Globus pallidus (tissue), 1 donor: Measurements from ENCODE around the gene IGF2BP1.
"Not testable (repeated sequence)": the region's sequence is repeated elsewhere in the genome, so short reads cannot be mapped to it uniquely, and the experiment has no call there.

ENCODE experiments used
- DNase-seq: peaks from one replicate; pipeline ENCODE4 v3.0.0-alpha.2; 2015; ENCODE audit warnings: low spot score

Gene IGF2BP1

DNA sequence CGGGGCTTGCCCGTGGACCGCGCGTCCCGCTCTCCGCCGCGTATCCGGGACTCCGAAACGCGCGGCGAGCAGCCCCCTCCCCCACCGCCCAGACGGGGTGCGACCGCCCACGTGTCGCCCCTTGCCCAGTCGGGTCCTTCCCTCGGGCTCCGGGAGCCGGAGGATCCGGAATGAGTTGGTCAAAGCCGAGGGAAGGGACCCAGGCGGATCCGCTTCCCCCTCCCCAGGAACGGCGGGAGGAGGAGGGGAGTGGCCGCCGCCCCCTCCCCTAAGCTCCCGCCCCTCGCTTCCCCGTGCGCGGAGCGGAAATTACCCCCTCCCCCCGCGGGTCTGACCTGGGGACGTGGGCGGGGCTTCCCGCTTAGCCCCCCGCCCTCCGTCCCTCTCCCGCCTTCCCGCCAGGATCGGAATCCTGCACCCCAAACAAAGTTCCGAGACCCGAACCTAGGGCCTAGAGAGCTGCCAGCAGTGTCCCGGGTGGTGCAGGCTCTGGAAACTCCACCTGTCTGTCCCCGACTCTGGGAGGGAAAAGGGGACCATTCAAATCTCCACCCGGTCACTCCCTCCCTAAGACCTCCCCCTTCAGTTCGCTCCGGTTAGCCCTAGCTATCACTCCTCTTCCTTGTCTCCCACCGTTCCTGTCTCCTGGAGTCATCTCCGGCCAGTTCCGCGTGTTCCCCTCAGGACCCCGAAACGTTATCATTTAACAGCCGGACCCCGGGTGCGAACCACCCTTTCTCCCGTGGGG is 1.0 kb upstream of the IGF2BP1 start:
- no peak for DNase-seq

DNA sequence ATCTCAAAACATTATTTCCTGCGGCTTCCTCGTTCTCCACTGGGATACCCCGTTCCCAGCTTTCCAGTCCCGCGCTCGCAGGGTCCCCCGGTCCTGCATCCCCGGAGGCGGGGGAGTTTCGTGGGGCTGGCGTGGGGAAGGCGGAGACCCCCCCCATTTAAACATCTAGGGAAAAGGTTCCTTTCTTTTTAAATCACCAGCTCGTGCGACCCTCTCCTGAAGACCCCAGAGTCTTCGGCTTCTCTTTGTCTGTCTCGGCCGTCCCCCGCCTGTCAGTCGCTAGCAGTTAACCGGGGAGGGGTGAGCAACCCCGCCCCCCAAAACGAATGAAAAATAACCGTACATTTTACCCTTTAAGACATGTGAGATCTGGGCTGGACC is 473 bp upstream of the IGF2BP1 start:
- DNase-seq = no peak

DNA sequence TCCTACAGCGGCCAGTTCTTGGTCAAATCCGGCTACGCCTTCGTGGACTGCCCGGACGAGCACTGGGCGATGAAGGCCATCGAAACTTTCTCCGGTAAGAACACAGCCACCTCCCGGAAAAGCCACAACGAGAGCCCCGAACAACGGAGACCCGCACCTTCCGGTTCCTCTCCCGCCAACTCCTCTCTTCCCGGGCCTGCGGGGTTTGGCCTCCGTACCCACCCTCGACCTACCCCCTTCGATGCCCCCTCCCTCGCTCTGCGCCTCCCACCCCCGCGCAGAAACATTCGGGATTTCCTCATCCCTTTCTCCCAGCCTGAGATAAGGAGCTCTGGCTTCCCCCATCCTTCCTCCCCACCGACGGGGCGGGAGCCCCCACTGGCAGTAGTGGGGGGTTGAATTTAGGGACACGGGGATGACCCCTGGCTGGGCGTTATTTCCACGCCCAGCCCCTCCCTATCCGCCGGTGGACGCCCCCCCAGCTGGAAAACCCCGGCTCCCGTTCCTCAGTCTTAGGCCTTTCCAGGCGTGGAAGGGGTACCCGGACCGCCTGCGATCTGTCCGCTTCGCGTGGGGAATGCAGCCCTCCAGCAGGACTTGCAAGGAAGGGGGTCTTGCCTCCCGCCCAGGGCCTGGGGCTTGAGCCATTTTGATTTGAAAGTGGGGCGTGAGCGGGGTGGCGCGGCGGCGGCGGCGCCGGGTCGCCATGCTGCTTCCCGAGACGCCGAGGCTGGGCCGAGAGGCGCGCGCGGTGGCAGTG is 822 bp downstream of the IGF2BP1 start:
- DNase-seq = no peak

DNA sequence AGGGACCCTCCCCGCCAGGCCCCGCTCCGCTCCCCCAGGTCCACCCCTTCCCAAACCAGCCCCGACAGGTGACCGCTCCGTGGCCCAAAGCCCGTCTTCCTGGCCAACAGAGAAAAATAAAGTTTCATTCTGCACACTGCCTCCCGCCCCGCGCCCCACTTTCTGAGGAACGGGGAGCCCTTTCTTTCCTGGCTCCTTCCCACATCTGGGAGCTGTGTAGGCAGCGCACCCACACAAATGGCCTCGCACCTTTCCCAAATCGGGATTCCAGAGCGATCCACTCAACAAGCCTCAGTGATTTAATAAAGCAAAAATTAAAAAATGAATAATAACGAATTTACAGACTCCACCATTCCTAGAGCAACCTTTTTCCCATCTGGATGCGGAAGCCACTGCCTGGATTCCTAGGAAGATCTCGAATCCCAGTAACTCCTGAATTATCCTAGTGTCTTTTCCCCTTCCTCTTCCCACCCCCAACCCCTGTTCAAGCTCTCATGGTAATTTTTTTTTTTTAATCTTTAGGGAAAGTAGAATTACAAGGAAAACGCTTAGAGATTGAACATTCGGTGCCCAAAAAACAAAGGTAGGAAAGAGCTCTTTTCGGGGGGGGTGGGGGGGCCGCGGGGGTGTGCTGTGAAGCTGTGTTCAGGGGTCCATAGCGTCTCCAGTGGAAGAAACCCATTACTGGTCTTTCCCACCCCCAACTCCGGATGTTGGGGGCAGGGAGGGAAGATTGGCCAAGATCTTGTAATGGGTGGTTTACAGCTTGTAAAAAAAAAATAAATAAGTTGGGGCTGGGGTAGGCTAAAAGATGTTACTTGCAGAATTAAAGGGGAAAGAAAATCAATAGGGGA is 1.6 kb downstream of the IGF2BP1 start:
- no peak for DNase-seq

DNA sequence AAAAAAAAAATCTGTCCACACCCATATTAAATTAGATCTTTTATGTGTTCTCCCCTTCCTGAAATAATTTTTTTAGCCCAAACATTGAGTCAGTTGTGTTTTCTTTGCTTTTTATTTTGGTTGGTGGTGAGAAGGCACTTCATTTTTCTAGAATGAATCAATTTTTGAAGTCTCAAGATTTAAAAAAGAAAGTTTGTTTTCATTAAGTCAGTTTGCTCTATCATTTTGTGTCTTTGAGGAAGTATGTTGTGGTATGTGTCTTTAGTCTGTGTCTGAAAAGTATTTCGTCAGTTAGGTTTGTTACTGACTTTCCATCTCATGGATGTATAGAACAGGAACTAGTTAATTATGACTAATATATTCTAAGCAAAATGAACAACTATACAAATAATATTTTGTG is 3.8 kb downstream of the IGF2BP1 start:
- no peak for DNase-seq

DNA sequence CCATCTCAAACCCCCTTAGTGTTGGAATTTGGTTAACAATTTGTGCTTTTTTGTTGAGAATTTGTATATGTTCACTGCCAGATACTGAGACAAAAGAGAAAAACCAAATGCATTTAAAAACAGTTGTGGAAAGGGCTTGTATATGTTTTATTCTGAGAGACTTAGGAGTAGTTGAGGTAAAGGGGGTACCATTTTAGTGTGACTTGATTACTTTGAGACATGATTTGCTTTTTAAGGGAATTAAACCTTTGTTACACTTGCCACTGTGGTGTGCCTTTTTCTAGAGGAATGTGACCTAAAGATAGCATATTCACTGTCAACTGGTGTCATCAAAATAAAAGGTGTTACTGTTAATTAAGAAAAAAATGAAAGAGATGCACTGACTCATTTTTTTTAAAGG is 4.5 kb downstream of the IGF2BP1 start:
- no peak for DNase-seq

DNA sequence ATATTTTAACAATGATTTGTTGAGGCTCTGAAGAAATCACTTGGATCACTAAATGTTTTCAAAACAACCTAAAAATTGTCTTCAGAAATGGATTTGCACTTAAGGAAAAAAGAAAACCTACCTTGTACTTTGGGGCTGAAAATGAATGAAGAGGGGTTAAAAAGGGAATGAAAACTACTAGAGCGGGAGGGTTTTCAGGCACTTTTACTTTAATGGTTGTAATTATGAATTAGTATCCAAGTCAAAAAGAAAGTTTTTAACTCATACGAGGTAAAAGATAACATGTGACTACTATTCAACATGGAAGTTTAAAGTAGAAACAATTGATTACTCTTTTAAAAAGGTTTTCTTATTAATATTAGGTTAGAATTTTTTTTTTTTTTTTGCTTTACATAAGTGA is 5.1 kb downstream of the IGF2BP1 start:
- no peak for DNase-seq

DNA sequence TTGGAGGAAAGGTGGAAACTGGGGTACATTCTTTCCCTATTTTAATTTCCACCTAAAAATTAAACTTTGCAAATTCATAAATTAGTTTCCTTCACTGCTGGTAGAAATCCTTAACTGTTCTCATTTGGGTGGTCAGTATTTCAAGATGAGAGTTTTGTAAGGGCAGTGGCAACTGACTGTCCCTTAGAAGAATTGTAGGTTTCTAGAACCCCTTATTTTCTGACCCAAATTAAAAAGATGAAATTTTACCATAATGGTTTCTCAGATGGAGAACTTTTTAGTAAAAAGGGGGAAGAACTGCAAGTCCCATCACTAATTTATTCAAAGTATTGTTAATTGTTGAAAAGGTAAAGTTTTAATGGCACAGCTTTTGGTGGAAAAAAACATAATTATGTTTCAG is 5.6 kb downstream of the IGF2BP1 start:
- no peak for DNase-seq

DNA sequence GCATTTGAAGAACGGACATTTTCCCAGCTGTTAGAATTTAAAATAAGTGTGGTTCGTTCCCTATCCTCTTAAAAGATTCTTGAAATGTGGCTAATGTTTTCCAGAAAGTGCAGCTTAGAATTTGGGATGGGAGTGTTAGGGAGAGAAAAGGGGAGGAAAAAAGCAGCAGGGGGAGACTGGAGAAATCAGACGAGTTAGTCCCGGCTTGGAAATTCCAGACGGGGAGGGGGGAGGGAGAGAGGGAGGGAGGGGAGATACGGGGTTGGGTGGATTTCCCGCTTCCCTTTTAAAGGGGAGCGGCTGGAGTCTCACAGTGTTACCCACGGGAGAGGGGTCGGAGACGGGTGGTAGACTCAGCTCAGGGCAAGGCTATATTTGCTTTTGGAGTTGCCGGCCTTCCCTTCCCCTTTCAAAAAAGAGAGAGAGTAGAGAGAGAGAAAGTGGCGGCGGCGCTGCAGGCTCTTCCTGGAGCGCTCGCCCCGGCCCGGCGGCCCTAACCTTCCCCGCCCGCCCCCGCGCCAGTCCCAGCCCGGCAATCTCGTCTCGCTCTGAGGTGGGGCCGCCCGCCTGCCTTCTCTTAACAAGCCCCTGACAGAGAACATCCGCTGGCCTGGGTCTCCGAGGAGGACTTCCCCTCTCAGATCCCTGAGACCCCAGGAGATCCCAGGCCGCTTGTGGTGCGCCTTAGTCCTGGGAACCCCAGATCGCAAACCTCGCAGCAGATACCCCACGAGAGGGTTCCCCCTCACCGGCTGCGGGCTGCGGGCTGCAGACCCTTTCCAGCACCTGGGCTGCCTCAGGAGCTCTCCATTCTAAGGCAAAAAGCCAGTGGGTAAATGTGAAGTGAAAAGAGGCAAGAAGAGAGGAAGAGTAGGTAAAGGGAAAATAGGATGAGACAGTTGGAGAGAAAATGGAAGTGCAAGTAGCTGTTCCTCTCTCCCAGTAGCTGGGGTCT is 6.6 kb downstream of the IGF2BP1 start:
- no peak for DNase-seq

DNA sequence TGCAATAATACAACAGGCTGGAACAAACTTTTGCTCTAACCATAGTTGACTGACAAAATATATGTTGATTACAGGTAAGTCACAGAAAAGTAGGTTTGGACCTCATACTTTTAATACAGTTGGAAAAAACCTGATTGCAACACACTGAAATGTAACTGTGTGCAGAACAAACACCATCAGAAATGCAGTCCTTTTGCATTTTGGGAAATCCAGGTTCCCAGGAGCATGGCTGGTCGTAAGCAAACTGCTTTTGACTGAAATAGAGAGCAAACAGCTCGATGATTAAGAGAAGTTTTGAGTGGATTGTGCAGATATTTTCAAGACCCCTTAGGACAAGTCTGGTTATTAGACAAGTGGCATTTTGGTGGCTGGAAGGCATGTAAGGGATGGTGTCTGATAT is 8.0 kb downstream of the IGF2BP1 start:
- DNase-seq = no peak

DNA sequence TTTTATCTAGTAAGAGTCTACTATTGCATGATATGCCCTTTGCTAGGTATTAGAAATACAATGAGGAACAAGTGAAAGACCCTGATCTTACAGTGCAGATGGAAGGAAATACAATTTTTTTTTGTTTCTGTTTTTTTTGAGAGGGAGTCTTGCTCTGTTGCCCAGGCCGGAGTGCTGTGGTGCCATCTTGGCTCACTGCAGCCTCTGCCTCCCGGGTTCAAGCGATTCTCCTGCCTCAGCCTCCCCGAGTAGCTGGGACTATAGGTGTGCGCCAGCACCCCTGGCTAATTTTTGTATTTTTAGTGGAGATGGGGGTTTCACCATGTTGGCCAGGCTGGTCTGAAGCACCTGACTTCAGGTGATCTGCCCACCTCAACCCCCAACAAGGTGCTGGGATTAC is 11.7 kb downstream of the IGF2BP1 start:
- DNase-seq = not testable (repeated sequence)

DNA sequence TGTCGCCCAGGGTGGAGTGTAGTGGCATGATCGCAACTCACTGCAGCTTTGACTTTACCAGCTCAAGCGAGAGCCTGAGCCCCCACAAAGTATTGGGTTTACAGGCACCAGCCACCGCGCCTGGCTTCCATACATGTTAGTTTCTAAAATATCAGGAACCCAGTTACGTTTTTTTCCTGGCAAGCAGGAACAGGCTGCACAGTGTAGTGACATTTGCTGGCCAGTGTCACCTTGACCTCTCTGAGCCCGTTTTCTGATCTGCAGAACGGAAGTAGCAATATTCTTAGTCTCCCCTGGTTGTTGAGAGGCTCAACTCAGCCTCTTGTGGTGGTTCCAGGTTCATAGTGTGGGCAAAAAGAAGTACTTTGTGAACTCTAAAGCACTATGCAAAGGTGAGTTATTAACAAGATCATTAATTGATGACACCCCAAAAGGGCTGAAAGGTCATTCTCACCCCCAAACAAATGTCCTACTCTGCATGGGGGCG is 15.6 kb downstream of the IGF2BP1 start:
- DNase-seq = no peak

DNA sequence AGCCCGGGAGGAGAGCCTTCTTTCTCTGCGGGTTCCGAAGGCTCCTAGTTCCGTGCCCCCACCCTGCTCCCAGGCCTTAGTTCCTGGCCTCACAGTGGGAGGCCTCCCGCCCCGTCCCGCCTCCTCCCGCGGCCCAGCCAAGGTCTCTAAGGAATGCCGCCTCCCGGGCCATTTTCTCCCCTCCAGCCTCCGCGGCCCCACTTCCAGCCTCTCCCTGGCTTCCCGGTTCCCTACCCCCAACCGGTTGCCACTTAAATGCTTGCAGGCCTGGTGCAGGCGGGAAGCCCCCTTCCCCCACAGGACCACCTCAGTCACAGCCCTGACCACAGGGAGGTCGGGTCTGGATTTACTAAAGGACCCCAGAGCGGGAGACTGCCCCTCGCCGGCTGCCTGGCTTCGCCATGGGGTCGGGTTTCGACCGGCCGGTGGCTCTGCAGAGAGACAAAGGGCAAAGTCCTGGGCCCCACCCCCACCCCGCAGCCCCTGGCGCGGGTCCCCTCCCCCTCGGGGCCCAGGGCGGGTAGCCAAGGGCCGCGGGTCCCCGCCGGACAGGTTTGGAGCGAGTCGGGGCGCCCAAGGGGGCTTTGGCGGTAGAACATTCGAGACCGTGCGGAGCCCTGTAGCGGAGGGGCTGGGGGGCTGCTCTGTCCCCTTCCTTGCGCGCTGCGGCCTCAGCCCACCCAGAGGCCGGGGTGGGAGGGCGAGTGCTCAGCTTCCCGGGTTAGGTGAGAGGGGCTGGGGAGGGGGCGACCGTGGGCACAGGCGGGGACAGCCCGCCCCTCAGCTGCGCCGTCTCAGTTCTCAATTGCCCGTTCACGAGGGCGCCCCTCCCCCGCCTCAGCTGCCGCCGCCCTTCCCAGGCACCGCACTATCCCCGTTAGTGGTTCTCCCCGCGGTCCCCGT is 16.4 kb downstream of the IGF2BP1 start:
- no peak for DNase-seq

DNA sequence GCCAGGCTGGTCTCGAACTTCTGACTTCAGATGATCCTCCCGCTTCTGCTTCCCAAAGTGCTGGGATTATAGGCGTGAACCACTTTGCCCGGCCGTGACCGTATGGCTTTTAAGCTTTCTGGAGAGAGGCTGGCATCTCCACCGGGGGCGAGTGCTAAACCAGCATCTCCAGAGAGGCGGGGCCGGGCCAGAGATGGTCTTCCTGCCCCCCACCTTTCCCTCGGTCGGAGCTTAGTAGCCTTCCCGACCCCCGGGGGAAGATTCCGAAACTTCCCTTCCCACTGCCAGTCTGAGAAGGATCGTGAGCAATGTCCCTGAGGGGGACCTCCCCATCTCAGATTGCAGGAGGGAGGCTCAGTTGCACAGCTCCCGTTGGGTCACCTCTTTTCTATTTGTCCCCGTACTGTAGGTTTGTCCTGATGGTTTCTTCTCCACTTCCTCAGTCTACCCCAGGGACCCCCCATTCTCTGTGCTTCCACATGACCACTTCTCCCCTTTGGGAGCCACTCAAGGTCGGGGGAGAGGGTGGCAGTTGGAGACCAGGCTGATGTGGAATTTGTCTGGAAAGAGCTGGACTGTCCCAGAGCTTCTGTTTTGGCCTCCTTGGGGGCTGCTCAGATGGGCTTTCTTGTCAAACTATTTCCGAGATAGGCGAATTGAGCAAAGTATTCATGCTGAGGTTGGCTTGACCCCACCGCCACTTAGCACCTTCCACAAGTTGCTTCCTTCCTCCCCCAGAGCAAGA is 18.2 kb downstream of the IGF2BP1 start:
- DNase-seq = no peak

DNA sequence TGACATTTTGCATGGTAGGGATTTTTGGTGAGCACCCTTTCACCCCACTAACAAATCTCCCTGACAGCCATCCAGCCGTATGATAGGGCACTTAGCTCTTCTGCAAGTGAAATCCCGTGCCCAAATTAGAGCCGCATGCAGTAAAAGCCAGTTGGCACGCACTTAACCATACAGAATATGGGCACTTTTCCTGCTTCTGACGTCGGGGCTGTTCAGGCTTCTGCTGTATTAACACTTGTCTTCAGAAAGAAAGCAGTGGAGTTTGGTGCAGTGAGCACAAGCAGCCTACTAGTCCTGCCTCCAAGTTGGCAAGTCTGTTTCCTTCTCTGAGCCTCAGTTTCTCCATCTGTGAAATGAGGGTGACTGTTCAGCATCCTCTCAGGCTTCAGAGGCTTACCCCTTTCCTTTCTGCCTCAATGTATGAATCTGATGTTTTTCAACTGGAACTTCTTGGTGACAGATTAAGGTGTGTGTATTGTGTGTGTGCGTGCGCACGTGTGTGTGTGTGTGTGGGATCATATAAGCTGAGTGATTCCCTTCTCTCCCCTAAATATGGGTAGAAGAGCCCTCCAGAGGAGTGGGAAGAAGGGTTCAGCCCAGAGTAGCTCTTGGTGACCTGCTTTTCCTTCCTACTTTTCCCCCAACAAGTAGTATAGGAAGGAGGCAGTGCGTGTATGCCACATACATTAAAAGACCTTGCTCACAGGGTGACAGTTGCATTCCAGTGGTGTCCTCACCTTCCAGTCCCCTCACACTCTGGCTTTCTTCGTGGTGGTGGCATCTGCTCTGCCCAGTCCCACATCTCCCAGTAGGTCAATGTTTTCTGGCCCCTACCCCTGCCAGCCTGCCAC is 19.0 kb downstream of the IGF2BP1 start:
- DNase-seq = no peak

DNA sequence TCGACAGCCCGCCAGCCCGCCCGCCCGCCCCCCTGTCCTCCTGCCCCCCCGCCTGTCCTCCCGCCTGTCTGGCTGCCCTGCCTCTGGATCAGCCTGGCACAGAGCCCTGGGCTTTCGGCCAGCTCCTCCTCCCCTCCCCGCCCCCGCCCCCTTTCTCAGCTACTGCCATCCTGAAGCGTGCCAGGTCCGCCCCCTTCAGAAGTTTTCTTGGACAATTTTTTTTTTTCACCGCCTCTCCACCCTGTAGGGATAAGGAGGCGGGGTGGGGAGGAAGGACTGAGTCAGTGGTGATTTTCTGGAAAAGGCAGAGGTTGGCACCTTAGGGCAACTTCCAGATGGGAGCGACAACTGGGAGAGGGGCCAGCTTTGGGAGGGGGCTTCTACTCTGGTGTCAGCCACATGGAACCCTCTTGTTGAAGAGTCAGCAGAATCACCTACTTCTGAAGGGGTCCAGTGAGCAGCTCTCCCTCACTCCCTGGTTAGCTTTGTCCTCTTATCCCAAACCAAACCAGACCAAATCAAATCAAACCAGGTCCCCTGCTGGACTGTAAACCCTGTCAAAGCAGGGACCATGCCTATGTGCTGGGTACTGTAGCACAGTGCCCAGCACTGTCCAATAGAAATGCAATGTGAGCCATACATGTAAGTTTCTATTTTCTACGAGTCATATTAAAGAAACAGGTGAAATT is 19.7 kb downstream of the IGF2BP1 start:
- no peak for DNase-seq

DNA sequence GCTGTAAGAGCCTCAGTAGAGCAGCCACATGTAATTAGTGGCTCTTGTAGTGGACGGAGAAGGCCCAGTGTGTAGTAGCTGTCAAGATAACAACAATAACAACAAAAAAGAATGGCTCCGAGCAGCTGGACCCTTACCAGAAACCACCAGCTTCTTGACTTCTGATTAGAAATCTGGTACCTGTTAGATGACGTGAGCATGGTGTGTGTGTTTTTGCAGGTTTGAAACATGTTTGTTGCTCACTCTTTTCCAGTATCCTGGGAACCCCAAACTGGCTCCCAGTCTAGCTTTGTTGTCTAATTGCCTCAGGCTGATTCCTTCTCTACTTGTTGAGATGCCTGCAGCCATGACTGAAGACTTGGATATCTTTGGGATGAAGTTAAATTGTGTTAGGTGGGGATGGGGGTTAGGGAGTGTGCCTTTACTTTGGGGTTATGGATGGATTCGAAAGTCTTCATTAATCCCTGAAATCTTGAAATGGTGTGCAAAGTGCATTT is 21.0 kb downstream of the IGF2BP1 start:
- DNase-seq = no peak

DNA sequence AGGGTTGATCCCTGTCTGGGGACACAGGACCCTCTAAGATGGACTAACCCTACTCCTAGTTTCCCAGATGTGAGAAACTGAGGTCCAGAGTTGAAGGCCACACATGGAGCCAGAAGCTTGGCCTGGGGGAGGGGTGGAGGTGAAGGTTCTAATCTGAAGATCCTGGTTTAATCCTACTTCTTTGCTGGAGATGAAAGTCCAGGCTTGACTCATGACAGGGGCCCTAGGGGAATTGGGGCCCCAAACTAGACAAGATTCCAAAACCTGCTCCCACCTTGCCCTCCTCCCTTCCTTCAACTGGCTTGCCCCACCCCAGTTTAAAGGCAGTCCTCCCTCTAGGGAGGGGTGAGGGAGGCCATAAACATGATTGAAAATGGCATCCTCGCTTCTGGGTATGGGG is 21.6 kb downstream of the IGF2BP1 start:
- no peak for DNase-seq
